ENCODE results near the gene ARID2. TPM values are rescaled to one million over a fixed set of nuclear protein-coding genes. Genes with fewer than 3 reads are reported as not detected.

The ARID2 gene
- total and polyA plus RNA-seq, 2 of the 13 experiments (the other 11 are each of a cell fraction or from before 2014, with no cell fraction given): 15.9 to 22.2 TPM

- in situ Hi-C loops (cut with HindIII; ENCODE audit: extremely low pct_ligation_motif_present, low pct_unique_long_range_greater_than_20kb) (no loop called here), intact Hi-C loops (cut with micrococcal nuclease; ENCODE audit: unreplicated experiment) (no loop called here)
- Histone ChIP-seq H4K20me1 (ENCODE audit: insufficient read depth, low read length) (no peaks in the 10 kb centered on the region), H3K4me1 (ENCODE audit: insufficient read depth, low read length) (no peaks in the 10 kb centered on the region), H3K36me3 (replicated peaks in 1 of 2; ENCODE audit: control insufficient read depth in 1 of 2, insufficient read depth in 2 of 2, low read length in 2 of 2) (no peaks in the 10 kb centered on the region), H2AFZ (ENCODE audit: low read length) (no peak overlapping the region), H3K27ac (ENCODE audit: extremely low read length, insufficient read depth, low read length) (no peak overlapping the region), H3K4me2 (ENCODE audit: low read depth, low read length) (no peak overlapping the region), H3K79me2 (ENCODE audit: insufficient read depth, low read length) (no peaks in the 10 kb centered on the region), H3K9ac (ENCODE audit: insufficient read depth, low read depth, low read length) (no peak overlapping the region), H3K27me3 (ENCODE audit: control insufficient read depth in 1 of 2, insufficient read depth in 2 of 2, low read length in 2 of 2) (no peaks in the 10 kb centered on the region; a peak in 1 of 5 replicates), H3K4me3 (replicated peaks in 1 of 3; ENCODE audit: insufficient read depth in 1 of 3, low read depth in 2 of 3, low read length in 3 of 3) (no peak overlapping the region), H3K9me3 (ENCODE audit: low read length) (no peaks in the 10 kb centered on the region)
- FAIRE-seq (no peak), DNase-seq (ENCODE audit: low spot score) (no peak), ATAC-seq (peak; percentile 45; the same call in 2 of the 3 replicates)
- WGBS (ENCODE audit: low lambda C conversion rate): 38% methylated on average over 3 of the region's 6 CpGs
- TF ChIP-seq CREB3 (CRISPR knock-in tag; IDR thresholded peaks at IDR 0.05): no peak
- TF ChIP-seq TOE1 (CRISPR knock-in tag; IDR thresholded peaks at IDR 0.05): no peak
- TF ChIP-seq CENPX (CRISPR knock-in tag; IDR thresholded peaks at IDR 0.05): no peak
- TF ChIP-seq CERS6 (CRISPR knock-in tag; IDR thresholded peaks at IDR 0.05): no peak
- no peak for TF ChIP-seq SPEN (CRISPR knock-in tag; IDR thresholded peaks at IDR 0.05; ENCODE audit: low read depth)
- no peak for TF ChIP-seq ZNF207 (IDR thresholded peaks at IDR 0.05; ENCODE audit: borderline replicate concordance)
- no peak for TF ChIP-seq ZSCAN12 (CRISPR knock-in tag; IDR thresholded peaks at IDR 0.05)
- TF ChIP-seq DMAP1 (CRISPR knock-in tag; IDR thresholded peaks at IDR 0.05): no peak
- no peak for TF ChIP-seq BCL6 (CRISPR knock-in tag; IDR thresholded peaks at IDR 0.05)
- no peak for TF ChIP-seq ZNF709 (CRISPR knock-in tag; IDR thresholded peaks at IDR 0.05)
- no peak for TF ChIP-seq ZNF670 (CRISPR knock-in tag; IDR thresholded peaks at IDR 0.05; ENCODE audit: borderline replicate concordance)
- no peak for TF ChIP-seq KDM1A (CRISPR knock-in tag; IDR thresholded peaks at IDR 0.05)
- CTCF ChIA-PET (ENCODE audit: low intra/inter-chr PET ratio, low total read pairs): no interaction called here
- POLR2A ChIA-PET: no interaction called here
- BruUV-seq (replicated peaks): no TSS peak
Measured at GRCh38 chr12:45697371-45697770, 32.1 kb upstream of the ARID2 start.

Measured in HepG2 (cell line).